ENCODE data around the gene MAPK4.

DNA sequence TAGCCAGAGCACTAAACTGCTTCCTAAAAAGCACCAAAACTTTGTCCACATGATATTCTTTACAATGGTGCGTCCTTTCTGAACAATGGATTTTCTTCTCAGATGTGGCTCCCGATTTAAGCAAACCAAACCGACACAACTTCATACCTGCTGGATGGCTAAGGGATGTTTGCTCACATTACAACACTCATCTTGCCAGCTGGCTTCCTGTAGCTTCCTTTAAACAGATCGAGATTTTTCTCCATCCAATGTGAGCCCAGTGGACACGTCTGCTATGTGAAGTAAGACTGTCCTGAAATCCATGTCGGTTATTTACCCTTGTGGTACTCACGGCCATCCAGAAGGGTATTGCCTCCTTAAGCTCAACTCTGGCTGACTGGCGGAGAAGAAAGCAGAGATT is 126.5 kb downstream of the MAPK4 start:
- TF ChIP-seq GATA2 (IDR thresholded peaks at IDR 0.05; ENCODE audit: low read depth, low read length) = no peak
- TF ChIP-seq GATA3 (IDR thresholded peaks at IDR 0.05; ENCODE audit: low read depth, low read length) = no peak

Data from SH-SY5Y (cell line).